GM21528 (cell line): ENCODE data around the gene APC2.
"Not testable (repeated sequence)": the region's sequence is repeated elsewhere in the genome, so short reads cannot be mapped to it uniquely, and the experiment has no call there.

ENCODE experiments used
- ATAC-seq: cut with Tn5 transposase; IDR thresholded peaks from one replicate; pipeline ENCODE4 v1.9.1; 2021; ENCODE audit warnings: mild to moderate bottlenecking, moderate library complexity; ENCODE audit not compliant: unreplicated experiment, low FRiP score

The APC2 gene

GRCh38 chr19:1473085-1473851 lies 23.3 kb downstream of the APC2 start:
- no peak for ATAC-seq

DNA sequence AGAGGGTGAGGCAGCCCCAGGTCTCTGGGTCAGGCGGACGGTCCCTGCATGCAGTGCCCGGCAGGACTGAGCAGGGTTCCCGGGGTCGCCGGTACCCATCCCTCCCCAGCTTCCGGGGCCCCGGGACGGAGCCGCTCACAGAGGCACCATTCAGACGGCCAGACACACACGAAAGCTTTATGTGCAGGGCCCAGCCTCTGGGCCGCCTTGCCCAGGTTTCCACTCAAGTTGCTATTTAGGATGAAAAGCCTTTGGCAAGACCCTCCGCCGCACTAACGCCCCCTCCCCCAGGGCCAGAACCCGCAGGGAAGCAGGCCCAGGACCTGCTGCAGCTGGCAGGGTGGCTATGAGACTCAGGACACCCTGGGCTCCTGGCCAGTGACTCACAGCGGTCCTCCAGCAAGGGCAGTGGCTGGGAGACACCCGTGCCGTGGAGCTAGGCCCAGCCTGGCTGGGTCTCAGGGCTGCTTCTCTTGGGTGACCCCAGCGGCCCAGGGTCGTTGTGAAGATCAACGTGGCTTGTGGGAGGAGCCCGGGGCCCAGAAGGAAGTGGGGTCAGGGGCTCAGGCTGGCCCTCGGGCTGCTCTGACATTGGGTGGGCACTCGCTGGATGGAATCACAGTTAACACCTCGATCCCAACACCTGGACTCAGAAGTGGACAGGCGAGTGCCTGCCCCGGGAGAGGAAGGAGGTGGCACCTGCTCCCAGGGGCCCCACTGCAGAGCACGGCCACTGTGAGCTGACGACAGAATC lies 24.3 kb downstream of the APC2 start:
- ATAC-seq, result no peak

GRCh38 chr19:1474765-1475351 lies 24.9 kb downstream of the APC2 start:
- no peak for ATAC-seq

- ATAC-seq, result no peak
Measured at GRCh38 chr19:1475751-1476437, 26.0 kb downstream of the APC2 start.

GRCh38 chr19:1477056-1477455 lies 27.1 kb downstream of the APC2 start:
- ATAC-seq, result not testable (repeated sequence)

GRCh38 chr19:1478934-1479707 lies 29.2 kb downstream of the APC2 start, which contains the start of gene C19orf25:
Gene C19orf25 (minus strand): TSS chr19:1479215. CDS start chr19:1478903, 312 bp downstream.
- ATAC-seq, result peak; percentile 74

GRCh38 chr19:1481224-1481892 lies 31.4 kb downstream of the APC2 start:
- no peak for ATAC-seq

GRCh38 chr19:1481893-1482360 lies 32.0 kb downstream of the APC2 start:
- ATAC-seq, result no peak

- ATAC-seq, result no peak
Measured at GRCh38 chr19:1482361-1483130, 32.6 kb downstream of the APC2 start.

GRCh38 chr19:1483131-1483978 lies 33.4 kb downstream of the APC2 start:
- ATAC-seq, result no peak

- ATAC-seq, result no peak
Measured at GRCh38 chr19:1483979-1484428, 34.1 kb downstream of the APC2 start.

- ATAC-seq, result no peak
Measured at GRCh38 chr19:1486720-1487575, 37.0 kb downstream of the APC2 start.

GRCh38 chr19:1487576-1488281 lies 37.8 kb downstream of the APC2 start:
- ATAC-seq, result no peak

DNA sequence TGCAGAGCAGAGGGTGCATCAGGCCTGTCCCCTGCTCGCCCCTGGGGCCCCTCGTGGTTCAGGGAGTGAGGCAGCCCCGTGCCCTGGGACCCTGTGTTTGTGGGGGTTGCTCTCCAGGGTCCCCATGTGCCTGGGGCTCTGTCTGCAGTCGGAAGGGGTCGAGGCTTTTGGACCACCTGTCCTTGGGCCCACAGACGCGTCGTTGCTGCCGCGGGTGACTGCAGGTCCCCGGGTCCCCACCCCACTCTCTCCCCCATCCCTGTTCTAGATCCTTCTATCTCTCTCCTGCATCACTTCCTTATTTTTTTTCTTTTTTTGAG lies 38.3 kb downstream of the APC2 start:
- no peak for ATAC-seq

- no peak for ATAC-seq
Measured at GRCh38 chr19:1489463-1490310, 39.8 kb downstream of the APC2 start.
